GM19240 (cell line): Measurements from ENCODE around the gene NUDT13.

Source experiments
- DNase-seq: peaks from one replicate; pipeline ENCODE4 v3.0.0; 2011; ENCODE audit warnings: low spot score; ENCODE audit not compliant: insufficient read length

The NUDT13 gene

GRCh38 chr10:73110345-73110849 is at the start of gene NUDT13:
TSS of gene NUDT13 (plus strand) at chr10:73110455. CDS start at chr10:73114366, 3,911 bp downstream.
- DNase-seq = peak; percentile 56

GRCh38 chr10:73060738-73061635 is 49.3 kb upstream of the NUDT13 start:
- peak; percentile 9 for DNase-seq

GRCh38 chr10:73061743-73062142 is 48.5 kb upstream of the NUDT13 start:
- no peak for DNase-seq

GRCh38 chr10:73065441-73065840 is 44.8 kb upstream of the NUDT13 start:
- DNase-seq = no peak

GRCh38 chr10:73073627-73074026 is 36.6 kb upstream of the NUDT13 start:
- DNase-seq = no peak

GRCh38 chr10:73075829-73076228 is 34.4 kb upstream of the NUDT13 start:
- DNase-seq = no peak

GRCh38 chr10:73076360-73077183 is 33.7 kb upstream of the NUDT13 start:
- DNase-seq = no peak

GRCh38 chr10:73079779-73080541 is 30.3 kb upstream of the NUDT13 start:
- DNase-seq = no peak

- DNase-seq = no peak
Measured at GRCh38 chr10:73083221-73083620, 27.0 kb upstream of the NUDT13 start.

GRCh38 chr10:73084209-73084608 is 26.0 kb upstream of the NUDT13 start:
- DNase-seq = no peak

GRCh38 chr10:73086816-73087215 is 23.4 kb upstream of the NUDT13 start:
- DNase-seq = no peak

- no peak for DNase-seq
Measured at GRCh38 chr10:73088304-73088703, 22.0 kb upstream of the NUDT13 start.

- no peak for DNase-seq
Measured at GRCh38 chr10:73092830-73093229, 17.4 kb upstream of the NUDT13 start.

- no peak for DNase-seq
Measured at GRCh38 chr10:73093922-73094850, 16.1 kb upstream of the NUDT13 start.

- DNase-seq = no peak
Measured at GRCh38 chr10:73094986-73095480, 15.2 kb upstream of the NUDT13 start.

GRCh38 chr10:73095481-73096021 is 14.7 kb upstream of the NUDT13 start:
- no peak for DNase-seq

GRCh38 chr10:73096041-73096448 is 14.2 kb upstream of the NUDT13 start:
- peak; percentile 21 for DNase-seq

- DNase-seq = peak; percentile 87
Measured at GRCh38 chr10:73096449-73097304, 13.6 kb upstream of the NUDT13 start, which contains the start of gene P4HA1. TSS of gene P4HA1 (minus strand) at chr10:73096866. CDS start at chr10:73074883, 21,983 bp downstream.

GRCh38 chr10:73097305-73097670 is 13.0 kb upstream of the NUDT13 start:
- no peak for DNase-seq
